ENCODE results near the gene DNAI4.
A peak's percentile ranks its signal among the peaks of the same experiment; 100 is the strongest.
"Not testable (repeated sequence)": the region's sequence is repeated elsewhere in the genome, so short reads cannot be mapped to it uniquely, and the experiment has no call there.

DNAI4 gene

GRCh38 chr1:66933887-66934700 is 9.4 kb upstream of the DNAI4 start:
- Mint-ChIP-seq H3K36me3 (no peaks in the 10 kb centered on the region), H3K9me3 (no peaks in the 10 kb centered on the region), H3K4me3 (peak overlapping the region; percentile 44), H3K27ac (no peak overlapping the region), H3K4me1 (peaks cover 71% of the 10 kb centered on the region), H3K27me3 (no peaks in the 10 kb centered on the region)
- no peak for ATAC-seq

- H3K27me3 Mint-ChIP-seq, result no peaks in the 10 kb centered on the region
- ATAC-seq, result no peak
- peaks cover 61% of the 10 kb centered on the region for H3K4me1 Mint-ChIP-seq
- H3K9me3 Mint-ChIP-seq, result no peaks in the 10 kb centered on the region
- H3K36me3 Mint-ChIP-seq, result no peaks in the 10 kb centered on the region
- no peak overlapping the region for H3K27ac Mint-ChIP-seq
- peak overlapping the region; percentile 4 for H3K4me3 Mint-ChIP-seq
Measured at GRCh38 chr1:66932291-66932690, 7.6 kb upstream of the DNAI4 start.

DNA sequence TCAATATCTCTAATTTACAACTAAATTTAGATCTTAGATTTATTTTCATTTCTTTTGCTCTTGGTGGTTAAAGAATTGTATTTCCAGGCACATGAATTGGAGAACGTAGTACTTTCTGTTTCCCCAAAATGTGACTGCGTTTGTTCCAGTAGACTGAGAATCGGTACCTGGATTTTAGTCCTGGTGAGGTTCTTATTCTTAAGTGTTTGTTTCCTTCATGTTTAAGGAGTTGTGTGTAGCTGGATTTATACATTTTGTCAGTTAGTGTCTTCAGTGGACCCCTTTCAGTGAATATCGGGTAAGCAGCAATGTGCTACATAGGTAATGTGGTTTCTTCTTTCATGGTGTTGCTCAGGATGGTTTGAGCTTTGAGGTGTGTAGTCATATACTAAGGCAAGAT is 6.9 kb upstream of the DNAI4 start:
- peak overlapping the region; percentile 92 for H3K27ac Mint-ChIP-seq
- no peak for ATAC-seq
- peak overlapping the region; percentile 90 for H3K4me3 Mint-ChIP-seq
- no peaks in the 10 kb centered on the region for H3K36me3 Mint-ChIP-seq
- H3K27me3 Mint-ChIP-seq, result no peaks in the 10 kb centered on the region
- no peaks in the 10 kb centered on the region for H3K9me3 Mint-ChIP-seq
- H3K4me1 Mint-ChIP-seq, result peaks cover 54% of the 10 kb centered on the region

DNA sequence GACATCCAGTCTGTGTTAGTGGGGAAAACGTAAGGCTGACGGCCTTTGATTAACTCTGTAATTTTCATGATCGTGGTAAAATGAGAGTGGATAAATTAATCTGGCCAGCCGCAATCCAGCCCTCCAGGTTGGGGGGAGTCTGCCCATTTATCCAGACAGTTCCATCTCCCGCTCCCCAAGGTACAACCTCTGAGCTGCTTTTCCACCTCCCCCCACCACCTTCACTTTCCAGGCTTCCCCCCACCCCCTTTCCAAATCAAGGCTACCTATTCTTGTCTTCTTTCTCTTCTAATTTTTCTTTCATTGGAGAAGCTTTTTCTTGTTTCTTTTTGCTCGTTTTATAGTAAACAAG is 6.1 kb upstream of the DNAI4 start:
- H3K27me3 Mint-ChIP-seq, result no peaks in the 10 kb centered on the region
- peaks cover 55% of the 10 kb centered on the region for H3K4me1 Mint-ChIP-seq
- peak overlapping the region; percentile 90 for H3K4me3 Mint-ChIP-seq
- no peak for ATAC-seq
- no peaks in the 10 kb centered on the region for H3K36me3 Mint-ChIP-seq
- peak overlapping the region; percentile 92 for H3K27ac Mint-ChIP-seq
- H3K9me3 Mint-ChIP-seq, result no peaks in the 10 kb centered on the region

GRCh38 chr1:66929999-66930822 is 5.6 kb upstream of the DNAI4 start:
- peaks cover 50% of the 10 kb centered on the region for H3K4me1 Mint-ChIP-seq
- H3K4me3 Mint-ChIP-seq, result peak overlapping the region; percentile 90
- H3K27ac Mint-ChIP-seq, result peak overlapping the region; percentile 92
- H3K27me3 Mint-ChIP-seq, result no peaks in the 10 kb centered on the region
- peak; percentile 91 for ATAC-seq
- H3K36me3 Mint-ChIP-seq, result no peaks in the 10 kb centered on the region
- no peaks in the 10 kb centered on the region for H3K9me3 Mint-ChIP-seq

DNA sequence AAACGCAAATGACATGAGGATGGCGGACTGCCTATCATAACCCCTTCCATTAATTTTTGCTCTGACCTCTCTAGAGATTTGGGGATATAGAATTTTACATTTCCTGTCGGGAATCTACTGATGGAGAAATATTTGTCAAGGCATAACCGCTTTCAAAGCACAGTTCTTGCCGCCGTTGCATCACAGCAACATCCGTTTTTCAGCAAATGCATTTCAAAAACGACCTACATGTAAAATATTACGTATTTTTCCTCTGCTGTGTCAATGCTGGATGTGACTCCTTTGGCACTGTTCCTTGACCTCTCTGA is 5.0 kb upstream of the DNAI4 start:
- ATAC-seq, result no peak
- H3K4me1 Mint-ChIP-seq, result peaks cover 50% of the 10 kb centered on the region
- H3K9me3 Mint-ChIP-seq, result no peaks in the 10 kb centered on the region
- peak overlapping the region; percentile 92 for H3K27ac Mint-ChIP-seq
- no peaks in the 10 kb centered on the region for H3K36me3 Mint-ChIP-seq
- peak overlapping the region; percentile 90 for H3K4me3 Mint-ChIP-seq
- no peaks in the 10 kb centered on the region for H3K27me3 Mint-ChIP-seq

DNA sequence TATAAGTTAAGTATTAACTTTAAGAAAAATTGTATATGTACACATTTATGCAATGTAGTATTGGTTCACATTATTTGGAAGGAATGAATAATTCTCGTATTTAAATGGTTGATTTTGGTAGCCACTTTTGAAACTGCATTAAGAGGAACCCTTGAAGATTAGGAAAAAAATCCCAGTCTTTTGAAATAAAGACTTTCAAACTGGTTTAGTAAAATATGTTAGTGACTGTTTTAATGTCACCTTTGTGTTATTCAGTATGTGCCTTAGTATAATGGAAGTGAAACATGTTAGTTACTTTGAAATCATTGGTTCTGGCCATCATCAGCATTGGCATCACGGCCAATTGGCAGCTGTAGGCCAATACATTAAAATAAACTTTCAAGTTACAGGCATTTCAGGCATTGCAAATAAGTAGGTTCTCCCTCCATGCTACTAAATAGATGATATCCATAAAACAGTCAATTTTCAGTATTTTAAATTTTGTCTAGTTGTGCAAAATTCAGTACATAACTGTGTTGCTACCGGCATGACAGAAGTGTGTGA is 4.6 kb upstream of the DNAI4 start:
- Mint-ChIP-seq H3K27ac (peak overlapping the region; percentile 92), H3K27me3 (no peaks in the 10 kb centered on the region), H3K4me1 (peaks cover 46% of the 10 kb centered on the region), H3K4me3 (peak overlapping the region; percentile 90), H3K36me3 (no peaks in the 10 kb centered on the region), H3K9me3 (no peaks in the 10 kb centered on the region)
- ATAC-seq, result no peak

DNA sequence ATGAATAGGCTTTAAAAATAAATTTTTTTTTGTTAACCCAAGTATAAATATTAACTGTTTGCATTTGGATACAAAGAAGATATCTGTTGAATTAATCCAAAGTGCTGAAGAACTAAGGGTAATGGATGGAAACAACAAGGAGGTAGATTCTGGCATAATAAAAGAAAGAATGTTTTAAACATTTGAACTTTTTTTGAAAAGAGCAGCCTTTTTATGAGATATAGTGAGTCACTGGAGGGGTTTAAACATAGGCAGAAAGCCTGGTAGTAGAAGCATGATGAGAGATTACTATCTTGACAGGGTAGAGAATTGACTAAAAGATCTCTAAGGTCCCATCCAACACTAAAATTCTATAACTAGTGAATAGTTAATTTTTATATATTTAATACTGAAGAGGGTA is 2.9 kb upstream of the DNAI4 start:
- no peaks in the 10 kb centered on the region for H3K36me3 Mint-ChIP-seq
- H3K27ac Mint-ChIP-seq, result no peak overlapping the region

GRCh38 chr1:66925944-66926343 is 1.3 kb upstream of the DNAI4 start:
- no peaks in the 10 kb centered on the region for H3K9me3 Mint-ChIP-seq
- ATAC-seq, result no peak
- H3K27me3 Mint-ChIP-seq, result no peaks in the 10 kb centered on the region
- H3K4me1 Mint-ChIP-seq, result peaks cover 31% of the 10 kb centered on the region
- H3K27ac Mint-ChIP-seq, result peak overlapping the region; percentile 85
- H3K4me3 Mint-ChIP-seq, result peak overlapping the region; percentile 90
- peaks cover 3% of the 10 kb centered on the region for H3K36me3 Mint-ChIP-seq

More for the DNA sequence above, 2.9 kb upstream of the DNAI4 start:
- Mint-ChIP-seq H3K4me1 (peaks cover 39% of the 10 kb centered on the region), H3K9me3 (no peaks in the 10 kb centered on the region), H3K4me3 (no peak overlapping the region), H3K27me3 (no peaks in the 10 kb centered on the region)
- no peak for ATAC-seq

DNA sequence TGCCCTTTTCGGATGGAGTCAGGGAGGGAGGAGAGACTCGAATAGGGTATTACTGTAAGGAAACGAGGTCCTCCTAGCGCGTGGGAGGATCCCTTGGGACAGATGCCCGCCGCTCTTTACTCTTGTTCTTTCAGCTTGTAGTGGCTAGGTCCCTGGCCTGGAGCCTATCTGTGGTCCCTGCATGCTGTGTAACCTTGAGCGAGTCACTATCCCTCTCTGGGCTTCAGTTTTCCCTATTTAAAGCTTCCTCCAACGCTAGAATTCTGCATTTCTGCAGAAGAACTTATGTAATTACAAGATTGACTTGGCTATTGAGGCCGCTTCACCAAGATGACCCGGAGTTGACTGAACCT is 878 bp upstream of the DNAI4 start:
- no peaks in the 10 kb centered on the region for H3K27me3 Mint-ChIP-seq
- H3K4me3 Mint-ChIP-seq, result peak overlapping the region; percentile 90
- peaks cover 32% of the 10 kb centered on the region for H3K4me1 Mint-ChIP-seq
- H3K36me3 Mint-ChIP-seq, result peaks cover 5% of the 10 kb centered on the region
- peak overlapping the region; percentile 85 for H3K27ac Mint-ChIP-seq
- H3K9me3 Mint-ChIP-seq, result no peaks in the 10 kb centered on the region
- ATAC-seq, result no peak

- Mint-ChIP-seq H3K27ac (no peak overlapping the region), H3K4me3 (no peak overlapping the region)
Measured at GRCh38 chr1:66920543-66920942, 4.1 kb downstream of the DNAI4 start.

DNA sequence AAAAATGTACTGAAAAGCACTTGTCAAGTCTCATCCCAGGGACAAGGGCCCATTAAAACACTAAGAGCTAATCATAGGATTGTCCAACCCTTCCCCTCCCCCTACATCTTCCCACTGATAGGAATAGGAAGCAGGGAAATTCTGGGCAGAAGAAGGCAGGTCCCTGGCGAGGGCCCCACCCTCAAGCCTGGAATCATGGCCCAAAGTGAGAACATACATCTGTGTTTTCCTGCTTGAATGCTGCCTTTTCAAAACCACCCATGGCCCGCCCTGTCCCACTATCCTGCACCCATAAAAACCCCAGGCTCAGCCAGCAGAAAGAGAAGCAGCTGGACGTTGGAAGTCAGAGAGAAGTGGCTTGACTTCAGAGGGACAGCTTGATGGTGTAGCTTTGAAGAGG is 4.8 kb downstream of the DNAI4 start:
- Mint-ChIP-seq H3K27me3 (no peaks in the 10 kb centered on the region), H3K27ac (no peak overlapping the region), H3K9me3 (no peaks in the 10 kb centered on the region), H3K4me3 (no peak overlapping the region), H3K36me3 (peaks cover 23% of the 10 kb centered on the region), H3K4me1 (peaks cover 20% of the 10 kb centered on the region)
- no peak for ATAC-seq

More at GRCh38 chr1:66920543-66920942, 4.1 kb downstream of the DNAI4 start:
- Mint-ChIP-seq H3K36me3 (peaks cover 23% of the 10 kb centered on the region), H3K4me1 (peaks cover 20% of the 10 kb centered on the region), H3K27me3 (no peaks in the 10 kb centered on the region), H3K9me3 (no peaks in the 10 kb centered on the region)
- no peak for ATAC-seq

- no peak for ATAC-seq
- Mint-ChIP-seq H3K27ac (no peak overlapping the region), H3K9me3 (no peaks in the 10 kb centered on the region), H3K4me3 (no peak overlapping the region), H3K36me3 (peaks cover 23% of the 10 kb centered on the region), H3K4me1 (peaks cover 20% of the 10 kb centered on the region), H3K27me3 (no peaks in the 10 kb centered on the region)
Measured at GRCh38 chr1:66919063-66919462, 5.6 kb downstream of the DNAI4 start.

DNA sequence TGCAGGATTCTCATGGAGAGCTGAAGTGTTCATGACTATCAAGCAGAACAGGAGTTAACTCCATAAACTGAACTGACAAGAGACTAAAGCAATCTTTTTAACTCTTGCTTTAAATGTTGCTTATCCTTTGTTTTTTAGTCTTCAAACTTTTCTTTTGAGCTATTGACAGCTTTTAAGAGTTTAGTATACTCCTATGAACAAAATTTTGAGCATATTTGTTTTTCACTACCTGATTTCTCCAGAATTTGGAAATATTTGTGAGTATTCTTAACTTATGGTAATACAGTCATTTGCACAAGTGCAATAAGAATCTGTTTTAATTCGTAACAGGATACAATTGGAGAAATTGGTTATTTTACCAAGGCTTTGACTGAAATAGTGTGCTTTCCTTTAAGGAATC is 7.2 kb downstream of the DNAI4 start:
- Mint-ChIP-seq H3K27ac (no peak overlapping the region), H3K4me3 (no peak overlapping the region), H3K36me3 (peaks cover 23% of the 10 kb centered on the region), H3K4me1 (peaks cover 10% of the 10 kb centered on the region), H3K27me3 (no peaks in the 10 kb centered on the region), H3K9me3 (no peaks in the 10 kb centered on the region)
- no peak for ATAC-seq

- no peak overlapping the region for H3K27ac Mint-ChIP-seq
- H3K9me3 Mint-ChIP-seq, result no peaks in the 10 kb centered on the region
- no peak for ATAC-seq
- peaks cover 23% of the 10 kb centered on the region for H3K36me3 Mint-ChIP-seq
- no peak overlapping the region for H3K4me3 Mint-ChIP-seq
- H3K4me1 Mint-ChIP-seq, result peaks cover 6% of the 10 kb centered on the region
- H3K27me3 Mint-ChIP-seq, result no peaks in the 10 kb centered on the region
Measured at GRCh38 chr1:66916320-66916719, 8.3 kb downstream of the DNAI4 start.

DNA sequence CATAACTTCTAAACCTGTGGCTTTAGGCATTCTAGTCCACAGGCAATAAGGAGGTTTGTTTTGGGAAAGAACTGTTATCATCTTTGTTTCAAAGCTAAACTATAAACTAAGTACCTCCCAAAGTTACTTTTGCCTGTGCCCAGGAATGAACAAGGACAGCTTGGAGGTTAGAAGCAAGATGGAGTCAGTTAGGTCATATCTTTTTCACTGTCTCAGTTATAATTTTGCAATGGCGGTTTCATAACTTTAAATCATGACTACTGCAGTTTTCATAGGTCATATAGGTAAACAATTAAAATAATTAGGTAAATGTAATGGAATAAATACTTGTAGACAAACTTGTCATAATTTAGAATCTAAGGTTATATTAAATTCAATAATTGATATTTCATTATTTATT is 9.5 kb downstream of the DNAI4 start:
- H3K27ac Mint-ChIP-seq, H3K27me3 Mint-ChIP-seq, H3K4me3 Mint-ChIP-seq, ATAC-seq, H3K4me1 Mint-ChIP-seq, H3K9me3 Mint-ChIP-seq: not testable (repeated sequence)
- H3K36me3 Mint-ChIP-seq, result peaks cover 18% of the 10 kb centered on the region

Measured in stimulated activated memory B cell treated with anti-CD40 and anti-IgM and Interleukin-4, amounts not matched to agents 10 μg/mL and 1 μg/mL and 100 μg/mL, for 72 hours (primary cell).